Measurements from ENCODE around the gene GIPC2. TPM values are rescaled to one million over a fixed set of nuclear protein-coding genes. Genes with fewer than 3 reads are reported as not detected.

Gene GIPC2
- total RNA-seq, 4 donors from 2014 or later, result 0.67 to 1.5 (median 1.3) TPM

- in situ Hi-C loops (cut with MboI; ENCODE audit: low sequenced_read_pairs in 4 of 4), result no loop called here
- peak overlapping the region; percentile 83 to 97 (median 91) for H3K27ac ChIP-seq
- intact Hi-C loops (cut with DNase I; ENCODE audit: low total_unique reads), result loop anchor here (1.0 to 2.0 kb wide), 4 partner anchors 25 to 321 kb away; partner anchors contain the start of genes FUBP1 and ZZZ3
Measured at GRCh38 chr1:78003882-78004718, 41.7 kb upstream of the GIPC2 start.

GRCh38 chr1:78004719-78005447 lies 40.9 kb upstream of the GIPC2 start, which contains the start of gene DNAJB4:
DNAJB4 (plus strand) TSS chr1:78004939; CDS start chr1:78005111, 172 bp downstream.
- H3K27ac ChIP-seq, result peak within 1 kb of the TSS; percentile 83 to 97 (median 91)
- TF ChIP-seq CTCF (IDR thresholded peaks at IDR 0.05 in 4 of 5, conservative IDR thresholded peaks at IDR 0.05 in 1 of 5) (peak in 1 of 5 experiments; percentile 13), POLR2A (IDR thresholded peaks at IDR 0.05) (peak; percentile 92 to 100)
- H3K9me3 ChIP-seq, result no peaks in the 10 kb centered on the region
- H3K36me3 ChIP-seq, result no peaks in the 10 kb centered on the region
- DNase-seq, result peak; percentile 83 to 84
- peaks cover 19 to 41% of the 10 kb centered on the region in 2 donors for H3K4me1 ChIP-seq
- H3K4me3 ChIP-seq, result peak within 1 kb of the TSS; percentile 65 to 81 (median 70)
- peak; percentile 99 for ATAC-seq
- in situ Hi-C loops (cut with MboI; ENCODE audit: low sequenced_read_pairs in 4 of 4), result no loop called here
- no peaks in the 10 kb centered on the region for H3K27me3 ChIP-seq
- intact Hi-C loops (cut with DNase I; ENCODE audit: low total_unique reads), result loop anchor here (1.0 to 5.0 kb wide), 6 partner anchors 26 to 322 kb away; partner anchors contain the start of genes FUBP1, GIPC2 and ZZZ3

More at GRCh38 chr1:78003882-78004718, 41.7 kb upstream of the GIPC2 start:
- Histone ChIP-seq H3K27me3 (no peaks in the 10 kb centered on the region), H3K4me3 (peak overlapping the region; percentile 65 to 81 (median 70)), H3K4me1 (peaks cover 17 to 33% of the 10 kb centered on the region in 2 donors), H3K36me3 (no peaks in the 10 kb centered on the region), H3K9me3 (no peaks in the 10 kb centered on the region)
- peak; percentile 75 to 81 for ATAC-seq
- DNase-seq, result peak; percentile 63 to 78
- TF ChIP-seq CTCF (IDR thresholded peaks at IDR 0.05 in 4 of 5, conservative IDR thresholded peaks at IDR 0.05 in 1 of 5), result no peak
- peak in 1 of 2 donors; percentile 45 for TF ChIP-seq POLR2A (IDR thresholded peaks at IDR 0.05)

GRCh38 chr1:78005448-78005722 lies 40.4 kb upstream of the GIPC2 start:
- H3K4me1 ChIP-seq, result peaks cover 21 to 46% of the 10 kb centered on the region in 2 donors

More at GRCh38 chr1:78005448-78005722, 40.4 kb upstream of the GIPC2 start:
- no peak for TF ChIP-seq CTCF (IDR thresholded peaks at IDR 0.05 in 4 of 5, conservative IDR thresholded peaks at IDR 0.05 in 1 of 5)
- TF ChIP-seq POLR2A (IDR thresholded peaks at IDR 0.05), result no peak
- intact Hi-C loops (cut with DNase I; ENCODE audit: low total_unique reads), result loop anchor here (1.0 to 5.0 kb wide), 4 partner anchors 42 to 323 kb away; partner anchors contain the start of genes GIPC2 and ZZZ3
- Histone ChIP-seq H3K27ac (peak overlapping the region; percentile 83 to 97 (median 91)), H3K9me3 (no peaks in the 10 kb centered on the region), H3K36me3 (no peaks in the 10 kb centered on the region), H3K4me3 (peak overlapping the region; percentile 65 to 81 (median 70)), H3K27me3 (no peaks in the 10 kb centered on the region)
- ATAC-seq (no peak), DNase-seq (no peak)
- in situ Hi-C loops (cut with MboI; ENCODE audit: low sequenced_read_pairs in 4 of 4), result no loop called here

Measured in gastrocnemius medialis (tissue), 4 donors.